Measurements from ENCODE around the gene VASN.

The VASN gene

GRCh38 chr16:4325253-4325758 is 46.3 kb upstream of the VASN start:
- peak; percentile 80 for DNase-seq (ENCODE audit: low spot score)
- in situ Hi-C loops (cut with MboI; ENCODE audit: low sequenced_read_pairs, unreplicated experiment): no loop called here
- TF ChIP-seq CTCF (IDR thresholded peaks at IDR 0.05; ENCODE audit: borderline replicate concordance, control extremely low read depth, extremely low read depth, insufficient read depth, missing control alignments): no peak

GRCh38 chr16:4327386-4328045 is 44.1 kb upstream of the VASN start:
- in situ Hi-C loops (cut with MboI; ENCODE audit: low sequenced_read_pairs, unreplicated experiment): no loop called here
- DNase-seq (ENCODE audit: low spot score): no peak
- no peak for TF ChIP-seq CTCF (IDR thresholded peaks at IDR 0.05; ENCODE audit: borderline replicate concordance, control extremely low read depth, extremely low read depth, insufficient read depth, missing control alignments)

- DNase-seq (ENCODE audit: low spot score): peak; percentile 87
- TF ChIP-seq CTCF (IDR thresholded peaks at IDR 0.05; ENCODE audit: borderline replicate concordance, control extremely low read depth, extremely low read depth, insufficient read depth, missing control alignments): peak; percentile 60
- in situ Hi-C loops (cut with MboI; ENCODE audit: low sequenced_read_pairs, unreplicated experiment): no loop called here
These were observed 43.4 kb upstream of the VASN start for GRCh38 chr16:4328046-4328781.

GRCh38 chr16:4328782-4329775 is 42.6 kb upstream of the VASN start:
- no peak for DNase-seq (ENCODE audit: low spot score)
- no peak for TF ChIP-seq CTCF (IDR thresholded peaks at IDR 0.05; ENCODE audit: borderline replicate concordance, control extremely low read depth, extremely low read depth, insufficient read depth, missing control alignments)
- in situ Hi-C loops (cut with MboI; ENCODE audit: low sequenced_read_pairs, unreplicated experiment): no loop called here

GRCh38 chr16:4330277-4330874 is 41.3 kb upstream of the VASN start:
- in situ Hi-C loops (cut with MboI; ENCODE audit: low sequenced_read_pairs, unreplicated experiment): no loop called here
- DNase-seq (ENCODE audit: low spot score): peak; percentile 93
- peak; percentile 92 for TF ChIP-seq CTCF (IDR thresholded peaks at IDR 0.05; ENCODE audit: borderline replicate concordance, control extremely low read depth, extremely low read depth, insufficient read depth, missing control alignments)

- in situ Hi-C loops (cut with MboI; ENCODE audit: low sequenced_read_pairs, unreplicated experiment): no loop called here
- no peak for DNase-seq (ENCODE audit: low spot score)
- TF ChIP-seq CTCF (IDR thresholded peaks at IDR 0.05; ENCODE audit: borderline replicate concordance, control extremely low read depth, extremely low read depth, insufficient read depth, missing control alignments): no peak
These were observed 39.6 kb upstream of the VASN start for GRCh38 chr16:4332083-4332482.

Data from GM13976 (cell line).